Neural cell (in vitro differentiated cells): Measurements from ENCODE around the gene LCA5. TPM values are rescaled to one million over a fixed set of nuclear protein-coding genes. Genes with fewer than 3 reads are reported as not detected.

Source experiments
- H2AFZ ChIP-seq: fragments of 200-600, 300-800 bp; sonication (generic), shearing (Covaris generic); 2 replicates; pipeline ENCODE4 v1.6.0; 2014; ENCODE audit warnings: low read depth, mild to moderate bottlenecking, antibody characterized with exemption, low read length, moderate library complexity
- H3F3A ChIP-seq: fragments of 200-600 bp; shearing (Covaris generic); 2 replicates; pipeline ENCODE4 v1.6.1; 2016; ENCODE audit warnings: mild to moderate bottlenecking, moderate library complexity, mixed read lengths, antibody characterized with exemption, low read length; ENCODE audit not compliant: insufficient read depth, poor library complexity, severe bottlenecking
- H3K27ac ChIP-seq: fragments of 200-600, 300-800 bp; sonication (generic), shearing (Covaris generic); 2 replicates; pipeline ENCODE4 v1.5.1; 2014; ENCODE audit warnings: mild to moderate bottlenecking, low read length, moderate library complexity
- H3K27me3 ChIP-seq: fragments of 300-800, 200-600 bp; sonication (generic), shearing (Covaris generic); 2 replicates; pipeline ENCODE4 v1.6.0; 2014; ENCODE audit warnings: mild to moderate bottlenecking, low read depth, low read length, moderate library complexity; ENCODE audit not compliant: insufficient read depth
- H3K36me3 ChIP-seq: fragments of 300-800, 200-600 bp; sonication (generic), shearing (Covaris generic); 2 replicates; pipeline ENCODE4 v1.5.1; 2014; ENCODE audit warnings: mild to moderate bottlenecking, antibody characterized with exemption, low read length, moderate library complexity; ENCODE audit not compliant: insufficient read depth
- H3K4me2 ChIP-seq: fragments of 300-800, 200-600 bp; sonication (generic), shearing (Covaris generic); 2 replicates; pipeline ENCODE4 v1.6.0; 2014; ENCODE audit warnings: mild to moderate bottlenecking, low read length
- H3K4me3 ChIP-seq: fragments of 300-800, 200-600 bp; sonication (generic), shearing (Covaris generic); 2 replicates; pipeline ENCODE4 v1.5.1; 2014; ENCODE audit warnings: mild to moderate bottlenecking, low read length, moderate library complexity
- H3K79me2 ChIP-seq: fragments of 200-600 bp; shearing (Covaris generic); replicated peaks from 2 replicates; pipeline ENCODE4 v1.6.0; 2014; ENCODE audit warnings: mild to moderate bottlenecking, low read length, moderate library complexity; ENCODE audit not compliant: insufficient read depth
- H3K9ac ChIP-seq: fragments of 300-800, 200-600 bp; sonication (generic), shearing (Covaris generic); 2 replicates; pipeline ENCODE4 v1.6.1; 2016; ENCODE audit warnings: mild to moderate bottlenecking, low read length, mixed read lengths
- H3K9me2 ChIP-seq: fragments of 200-600 bp; shearing (Covaris generic); 2 replicates; pipeline ENCODE4 v1.6.1; 2016; ENCODE audit warnings: mild to moderate bottlenecking, low read length, mixed read lengths; ENCODE audit not compliant: insufficient read depth
- H3K9me3 ChIP-seq: fragments of 200-600, 300-800 bp; sonication (generic), shearing (Covaris generic); 2 replicates; pipeline ENCODE4 v1.6.1; 2016; ENCODE audit warnings: mild to moderate bottlenecking, mixed run types, low read length, moderate library complexity, mixed read lengths
- H4K20me1 ChIP-seq: fragments of 200-600 bp; shearing (Covaris generic); 2 replicates; pipeline ENCODE4 v1.6.1; 2016; ENCODE audit warnings: mild to moderate bottlenecking, mixed run types; ENCODE audit not compliant: insufficient read depth
- EP300 ChIP-seq: fragments of 450-650 bp; conservative IDR thresholded peaks from 2 replicates; pipeline ENCODE4 v1.6.1; 2014; ENCODE audit warnings: antibody characterized with exemption, mild to moderate bottlenecking, moderate library complexity; ENCODE audit not compliant: poor library complexity, severe bottlenecking
- EZH2 ChIP-seq: fragments of 200-600, 300-800 bp; shearing (Covaris generic), sonication (generic); IDR thresholded peaks from 2 replicates; pipeline ENCODE4 v1.6.1; 2014; ENCODE audit warnings: antibody characterized with exemption, low read length, borderline replicate concordance, mild to moderate bottlenecking; ENCODE audit not compliant: insufficient read depth, poor library complexity, severe bottlenecking
- MXI1 ChIP-seq: fragments of 450-650 bp; conservative IDR thresholded peaks from 2 replicates; pipeline ENCODE4 v1.6.1; 2014; ENCODE audit warnings: antibody characterized with exemption, mild to moderate bottlenecking; ENCODE audit not compliant: poor library complexity, severe bottlenecking
- POLR2AphosphoS5 ChIP-seq: IDR thresholded peaks from 2 replicates; pipeline ENCODE4 v1.6.1; 2012
- RAD21 ChIP-seq: fragments of 450-650 bp; conservative IDR thresholded peaks from 2 replicates; pipeline ENCODE4 v1.6.1; 2014; ENCODE audit warnings: antibody characterized with exemption, mild to moderate bottlenecking, moderate library complexity
- SMC3 ChIP-seq: fragments of 450-650 bp; conservative IDR thresholded peaks from 2 replicates; pipeline ENCODE4 v1.6.1; 2014; ENCODE audit warnings: antibody characterized with exemption, mild to moderate bottlenecking, moderate library complexity; ENCODE audit not compliant: poor library complexity
- TAF1 ChIP-seq: IDR thresholded peaks from 2 replicates; pipeline ENCODE4 v1.6.1; 2012; ENCODE audit warnings: low read depth
- polyA plus RNA-seq: library from polyadenylated mRNA; depleted of rRNA; stranded (reverse); fragments of >200 nt; gene quantifications from 2 replicates; pipeline ENCODE4 v1.2.3, GENCODE V29; 2014
- TF ChIP-seq, protein P1 (sequence below): fragments of 450-650 bp; IDR thresholded peaks from 2 replicates; pipeline ENCODE4 v1.5.1; 2014; ENCODE audit warnings: antibody characterized with exemption, mild to moderate bottlenecking, moderate library complexity; ENCODE audit not compliant: poor library complexity, severe bottlenecking
- TF ChIP-seq, protein P2 (sequence below): IDR thresholded peaks from 2 replicates; pipeline ENCODE4 v1.6.1; 2012; ENCODE audit warnings: borderline replicate concordance

LCA5 gene
- polyA plus RNA-seq, 1 donor from 2014 or later = 13.2 TPM

DNA sequence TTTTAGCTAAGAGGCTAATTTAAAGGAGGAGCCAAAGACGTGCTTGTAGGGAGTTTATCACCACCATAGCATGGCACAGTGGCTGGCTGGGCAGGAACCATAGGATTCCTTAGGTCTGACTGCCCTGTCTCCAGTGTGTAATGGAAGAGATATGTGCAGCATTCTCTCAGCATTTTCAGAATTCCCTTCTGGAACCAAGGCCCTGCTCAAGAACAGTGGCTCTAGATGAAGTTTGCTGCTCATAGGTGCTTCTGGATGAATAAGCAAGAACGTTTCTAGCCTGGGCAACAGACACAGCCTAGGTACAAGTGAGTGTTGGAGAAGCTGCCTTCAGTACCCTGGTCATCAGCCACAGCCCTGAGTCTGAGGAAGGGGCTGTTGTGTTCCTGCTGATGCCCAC is 69.1 kb downstream of the LCA5 start:
- Histone ChIP-seq H2AFZ (no peak overlapping the region), H3K4me2 (no peak overlapping the region), H3F3A (no peaks in the 10 kb centered on the region), H3K4me3 (no peak overlapping the region), H4K20me1 (no peaks in the 10 kb centered on the region), H3K79me2 (no peaks in the 10 kb centered on the region), H3K9ac (no peak overlapping the region), H3K36me3 (no peaks in the 10 kb centered on the region), H3K27me3 (no peaks in the 10 kb centered on the region), H3K27ac (no peak overlapping the region), H3K9me3 (no peaks in the 10 kb centered on the region), H3K9me2 (no peaks in the 10 kb centered on the region)
- TF ChIP-seq POLR2AphosphoS5 (no peak), EP300 (no peak), RAD21 (no peak), EZH2 (no peak), SMC3 (no peak), TAF1 (no peak), MXI1 (no peak)
- TF ChIP-seq, protein P1, sequence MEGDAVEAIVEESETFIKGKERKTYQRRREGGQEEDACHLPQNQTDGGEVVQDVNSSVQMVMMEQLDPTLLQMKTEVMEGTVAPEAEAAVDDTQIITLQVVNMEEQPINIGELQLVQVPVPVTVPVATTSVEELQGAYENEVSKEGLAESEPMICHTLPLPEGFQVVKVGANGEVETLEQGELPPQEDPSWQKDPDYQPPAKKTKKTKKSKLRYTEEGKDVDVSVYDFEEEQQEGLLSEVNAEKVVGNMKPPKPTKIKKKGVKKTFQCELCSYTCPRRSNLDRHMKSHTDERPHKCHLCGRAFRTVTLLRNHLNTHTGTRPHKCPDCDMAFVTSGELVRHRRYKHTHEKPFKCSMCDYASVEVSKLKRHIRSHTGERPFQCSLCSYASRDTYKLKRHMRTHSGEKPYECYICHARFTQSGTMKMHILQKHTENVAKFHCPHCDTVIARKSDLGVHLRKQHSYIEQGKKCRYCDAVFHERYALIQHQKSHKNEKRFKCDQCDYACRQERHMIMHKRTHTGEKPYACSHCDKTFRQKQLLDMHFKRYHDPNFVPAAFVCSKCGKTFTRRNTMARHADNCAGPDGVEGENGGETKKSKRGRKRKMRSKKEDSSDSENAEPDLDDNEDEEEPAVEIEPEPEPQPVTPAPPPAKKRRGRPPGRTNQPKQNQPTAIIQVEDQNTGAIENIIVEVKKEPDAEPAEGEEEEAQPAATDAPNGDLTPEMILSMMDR = no peak
- TF ChIP-seq, protein P2, sequence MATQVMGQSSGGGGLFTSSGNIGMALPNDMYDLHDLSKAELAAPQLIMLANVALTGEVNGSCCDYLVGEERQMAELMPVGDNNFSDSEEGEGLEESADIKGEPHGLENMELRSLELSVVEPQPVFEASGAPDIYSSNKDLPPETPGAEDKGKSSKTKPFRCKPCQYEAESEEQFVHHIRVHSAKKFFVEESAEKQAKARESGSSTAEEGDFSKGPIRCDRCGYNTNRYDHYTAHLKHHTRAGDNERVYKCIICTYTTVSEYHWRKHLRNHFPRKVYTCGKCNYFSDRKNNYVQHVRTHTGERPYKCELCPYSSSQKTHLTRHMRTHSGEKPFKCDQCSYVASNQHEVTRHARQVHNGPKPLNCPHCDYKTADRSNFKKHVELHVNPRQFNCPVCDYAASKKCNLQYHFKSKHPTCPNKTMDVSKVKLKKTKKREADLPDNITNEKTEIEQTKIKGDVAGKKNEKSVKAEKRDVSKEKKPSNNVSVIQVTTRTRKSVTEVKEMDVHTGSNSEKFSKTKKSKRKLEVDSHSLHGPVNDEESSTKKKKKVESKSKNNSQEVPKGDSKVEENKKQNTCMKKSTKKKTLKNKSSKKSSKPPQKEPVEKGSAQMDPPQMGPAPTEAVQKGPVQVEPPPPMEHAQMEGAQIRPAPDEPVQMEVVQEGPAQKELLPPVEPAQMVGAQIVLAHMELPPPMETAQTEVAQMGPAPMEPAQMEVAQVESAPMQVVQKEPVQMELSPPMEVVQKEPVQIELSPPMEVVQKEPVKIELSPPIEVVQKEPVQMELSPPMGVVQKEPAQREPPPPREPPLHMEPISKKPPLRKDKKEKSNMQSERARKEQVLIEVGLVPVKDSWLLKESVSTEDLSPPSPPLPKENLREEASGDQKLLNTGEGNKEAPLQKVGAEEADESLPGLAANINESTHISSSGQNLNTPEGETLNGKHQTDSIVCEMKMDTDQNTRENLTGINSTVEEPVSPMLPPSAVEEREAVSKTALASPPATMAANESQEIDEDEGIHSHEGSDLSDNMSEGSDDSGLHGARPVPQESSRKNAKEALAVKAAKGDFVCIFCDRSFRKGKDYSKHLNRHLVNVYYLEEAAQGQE = no peak

DNA sequence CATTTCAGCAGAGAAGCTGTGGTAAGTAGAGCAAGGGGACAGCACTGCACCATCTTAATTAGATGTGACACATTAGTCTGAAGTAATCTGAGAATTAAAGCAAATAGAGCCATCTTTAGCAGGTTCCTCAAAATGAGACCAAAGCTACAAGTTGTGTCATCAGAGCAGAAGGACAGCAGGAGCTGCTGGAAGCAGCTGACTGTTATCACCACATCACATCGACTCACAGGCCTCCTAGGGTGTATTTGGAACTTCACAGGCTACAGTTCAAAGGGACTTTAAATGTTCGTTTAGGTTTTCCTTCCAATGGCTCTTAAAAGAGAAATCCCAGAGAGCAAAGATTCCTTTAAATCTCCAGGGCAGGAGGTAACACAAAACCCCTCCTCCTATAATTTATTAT is 69.5 kb downstream of the LCA5 start:
- H3K79me2 ChIP-seq = no peaks in the 10 kb centered on the region
- no peak overlapping the region for H3K4me2 ChIP-seq
- H3F3A ChIP-seq = no peaks in the 10 kb centered on the region
- no peaks in the 10 kb centered on the region for H4K20me1 ChIP-seq
- H3K27ac ChIP-seq = no peak overlapping the region
- H3K9ac ChIP-seq = no peak overlapping the region
- no peaks in the 10 kb centered on the region for H3K36me3 ChIP-seq
- H3K9me2 ChIP-seq = no peaks in the 10 kb centered on the region
- TF ChIP-seq TAF1 (no peak), EZH2 (no peak), EP300 (no peak), MXI1 (no peak), POLR2AphosphoS5 (no peak), SMC3 (no peak), RAD21 (no peak)
- TF ChIP-seq, protein P1 = no peak
- TF ChIP-seq, protein P2 = no peak
- H3K9me3 ChIP-seq = no peaks in the 10 kb centered on the region
- no peak overlapping the region for H3K4me3 ChIP-seq
- H2AFZ ChIP-seq = no peak overlapping the region
- no peaks in the 10 kb centered on the region for H3K27me3 ChIP-seq
